Mammary epithelial cell (primary cell): ENCODE measurements around the gene TMC4.

Source experiments
- EZH2 ChIP-seq: IDR thresholded peaks from 2 replicates; pipeline ENCODE4 v1.6.1; 2012; ENCODE audit warnings: low read length, inconsistent platforms, borderline replicate concordance
- TF ChIP-seq, protein P1 (sequence below), 2 donors: IDR thresholded peaks in 1 of 2; conservative IDR thresholded peaks in 1 of 2; 2 replicates each; pipeline ENCODE4 v1.5.1; 2011 to 2012; ENCODE audit warnings: inconsistent platforms in 2 of 2, low read length in 2 of 2, mild to moderate bottlenecking in 2 of 2, control low read depth in 1 of 2, low read depth in 1 of 2; ENCODE audit not compliant: insufficient read depth in 1 of 2; ENCODE audit errors: extremely low read depth in 1 of 2

- TF ChIP-seq, protein P1, sequence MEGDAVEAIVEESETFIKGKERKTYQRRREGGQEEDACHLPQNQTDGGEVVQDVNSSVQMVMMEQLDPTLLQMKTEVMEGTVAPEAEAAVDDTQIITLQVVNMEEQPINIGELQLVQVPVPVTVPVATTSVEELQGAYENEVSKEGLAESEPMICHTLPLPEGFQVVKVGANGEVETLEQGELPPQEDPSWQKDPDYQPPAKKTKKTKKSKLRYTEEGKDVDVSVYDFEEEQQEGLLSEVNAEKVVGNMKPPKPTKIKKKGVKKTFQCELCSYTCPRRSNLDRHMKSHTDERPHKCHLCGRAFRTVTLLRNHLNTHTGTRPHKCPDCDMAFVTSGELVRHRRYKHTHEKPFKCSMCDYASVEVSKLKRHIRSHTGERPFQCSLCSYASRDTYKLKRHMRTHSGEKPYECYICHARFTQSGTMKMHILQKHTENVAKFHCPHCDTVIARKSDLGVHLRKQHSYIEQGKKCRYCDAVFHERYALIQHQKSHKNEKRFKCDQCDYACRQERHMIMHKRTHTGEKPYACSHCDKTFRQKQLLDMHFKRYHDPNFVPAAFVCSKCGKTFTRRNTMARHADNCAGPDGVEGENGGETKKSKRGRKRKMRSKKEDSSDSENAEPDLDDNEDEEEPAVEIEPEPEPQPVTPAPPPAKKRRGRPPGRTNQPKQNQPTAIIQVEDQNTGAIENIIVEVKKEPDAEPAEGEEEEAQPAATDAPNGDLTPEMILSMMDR (conservative IDR thresholded peaks at IDR 0.05 in 1 of 2, IDR thresholded peaks at IDR 0.05 in 1 of 2; ENCODE audit: extremely low read depth in 1 of 2, insufficient read depth in 1 of 2, low read depth in 1 of 2, low read length in 2 of 2), result no peak
- TF ChIP-seq EZH2, result no peak
Measured at GRCh38 chr19:54218259-54218658, 45.3 kb upstream of the TMC4 start.
